H9 (cell line): ENCODE data around the gene ZPR1. TPM values are rescaled to one million over a fixed set of nuclear protein-coding genes. Genes with fewer than 3 reads are reported as not detected.

Experiments used
- DNase-seq: peaks from one replicate; pipeline ENCODE4 v3.0.0-alpha.2; 2017
- H2AFZ ChIP-seq: one replicate; pipeline ENCODE4 v1.6.1; 2013; ENCODE audit warnings: mild to moderate bottlenecking, low read length, control low read depth, moderate library complexity
- H2AK5ac ChIP-seq: 2 replicates; pipeline ENCODE4 v1.6.1; 2013; ENCODE audit warnings: low read length, control low read depth, mixed read lengths; ENCODE audit not compliant: insufficient read length
- H2BK120ac ChIP-seq: one replicate; pipeline ENCODE4 v1.6.1; 2013; ENCODE audit warnings: low read depth, mild to moderate bottlenecking, low read length, control low read depth, inconsistent platforms; ENCODE audit not compliant: poor library complexity, severe bottlenecking
- H2BK12ac ChIP-seq: 2 replicates; pipeline ENCODE4 v1.6.1; 2013; ENCODE audit warnings: low read length, control low read depth, mixed read lengths, low read depth; ENCODE audit not compliant: insufficient read length
- H2BK15ac ChIP-seq: 2 replicates; pipeline ENCODE4 v1.6.1; 2013; ENCODE audit warnings: low read depth, low read length, control low read depth
- H2BK20ac ChIP-seq: one replicate; pipeline ENCODE4 v1.6.1; 2013; ENCODE audit warnings: low read depth, mild to moderate bottlenecking, low read length, control low read depth, inconsistent platforms; ENCODE audit not compliant: poor library complexity, severe bottlenecking
- H2BK5ac ChIP-seq: 2 replicates; pipeline ENCODE4 v1.6.1; 2013; ENCODE audit warnings: low read length, control low read depth, mixed read lengths; ENCODE audit not compliant: insufficient read length
- H3K14ac ChIP-seq: 2 replicates; pipeline ENCODE4 v1.6.1; 2013; ENCODE audit warnings: low read length, control low read depth; ENCODE audit not compliant: insufficient read depth
- H3K18ac ChIP-seq: 2 replicates; pipeline ENCODE4 v1.6.1; 2013; ENCODE audit warnings: low read depth, mild to moderate bottlenecking, mixed read lengths, low read length, control low read depth; ENCODE audit not compliant: insufficient read length
- H3K23ac ChIP-seq: 2 replicates; pipeline ENCODE4 v1.6.1; 2013; ENCODE audit warnings: low read length, control low read depth, mixed read lengths, low read depth; ENCODE audit not compliant: insufficient read length
- H3K23me2 ChIP-seq: 2 replicates; pipeline ENCODE4 v1.6.1; 2013; ENCODE audit warnings: low read depth, mild to moderate bottlenecking, mixed read lengths, low read length, control low read depth; ENCODE audit not compliant: insufficient read length, poor library complexity, severe bottlenecking
- H3K27ac ChIP-seq: 2 replicates; pipeline ENCODE4 v1.5.1; 2013; ENCODE audit warnings: low read length, control low read depth, mixed read lengths, low read depth; ENCODE audit not compliant: insufficient read length
- H3K27me3 ChIP-seq: 2 replicates; pipeline ENCODE4 v1.6.1; 2013; ENCODE audit warnings: low read length, control low read depth, inconsistent platforms; ENCODE audit not compliant: insufficient read depth
- H3K4ac ChIP-seq: 2 replicates; pipeline ENCODE4 v1.6.1; 2013; ENCODE audit warnings: low read depth, mild to moderate bottlenecking, control low read depth, inconsistent platforms, low read length, moderate library complexity
- H3K4me1 ChIP-seq: 2 replicates; pipeline ENCODE4 v1.6.1; 2013; ENCODE audit warnings: low read length, control low read depth, inconsistent platforms; ENCODE audit not compliant: insufficient read depth
- H3K4me2 ChIP-seq: 2 replicates; pipeline ENCODE4 v1.6.1; 2013; ENCODE audit warnings: low read length, control low read depth, mixed read lengths; ENCODE audit not compliant: insufficient read length, insufficient read depth
- H3K56ac ChIP-seq: 2 replicates; pipeline ENCODE4 v1.6.1; 2013; ENCODE audit warnings: low read depth, mild to moderate bottlenecking, mixed read lengths, low read length, control low read depth; ENCODE audit not compliant: insufficient read length
- H3K79me1 ChIP-seq: 2 replicates; pipeline ENCODE4 v1.6.1; 2013; ENCODE audit warnings: low read depth, mild to moderate bottlenecking, moderate library complexity, low read length, control low read depth, inconsistent platforms; ENCODE audit not compliant: insufficient read depth, poor library complexity, severe bottlenecking
- H3K79me2 ChIP-seq: 2 replicates; pipeline ENCODE4 v1.6.1; 2013; ENCODE audit warnings: low read length, control low read depth, inconsistent platforms; ENCODE audit not compliant: insufficient read depth
- H3K9ac ChIP-seq: 2 replicates; pipeline ENCODE4 v1.6.1; 2013; ENCODE audit warnings: low read length, control low read depth, mixed read lengths; ENCODE audit not compliant: insufficient read length; ENCODE audit errors: extremely low read depth
- H3K9me3 ChIP-seq: one replicate; pipeline ENCODE4 v1.6.1; 2013; ENCODE audit warnings: low read depth, low read length, inconsistent platforms; ENCODE audit not compliant: control insufficient read depth
- H3T11ph ChIP-seq: one replicate; pipeline ENCODE4 v1.6.1; 2013; ENCODE audit warnings: mild to moderate bottlenecking, low read length, control low read depth, inconsistent platforms
- H4K20me1 ChIP-seq: one replicate; pipeline ENCODE4 v1.6.1; 2013; ENCODE audit not compliant: control insufficient read depth, insufficient read length, insufficient read depth
- H4K5ac ChIP-seq: 2 replicates; pipeline ENCODE4 v1.6.1; 2013; ENCODE audit warnings: low read depth, mild to moderate bottlenecking, mixed read lengths, low read length, control low read depth; ENCODE audit not compliant: insufficient read length
- H4K8ac ChIP-seq: replicated peaks from 2 replicates; pipeline ENCODE4 v1.6.1; 2013; ENCODE audit warnings: low read length, control low read depth, mixed read lengths, low read depth; ENCODE audit not compliant: insufficient read length
- H4K91ac ChIP-seq: 2 replicates; pipeline ENCODE4 v1.6.1; 2013; ENCODE audit warnings: low read depth, mild to moderate bottlenecking, moderate library complexity, mixed read lengths, low read length, control low read depth; ENCODE audit not compliant: insufficient read length
- H3K27ac Mint-ChIP-seq, 3 experiments: 2 replicates in 2 of 3; 3 replicates in 1 of 3; pipeline ENCODE4 v1.8.0; 2020 to 2021; ENCODE audit warnings: mixed read lengths in 3 of 3, mild to moderate bottlenecking in 1 of 3, moderate library complexity in 1 of 3
- H3K27me3 Mint-ChIP-seq: 2 replicates; pipeline ENCODE4 v1.8.0; 2021; ENCODE audit warnings: low read depth, mild to moderate bottlenecking, moderate library complexity, mixed read lengths
- H3K36me3 Mint-ChIP-seq, 3 experiments: 2 replicates in 2 of 3; 3 replicates in 1 of 3; pipeline ENCODE4 v1.8.0; 2020 to 2021; ENCODE audit warnings: low read depth in 3 of 3, mixed read lengths in 3 of 3; ENCODE audit not compliant: insufficient read depth in 1 of 3
- H3K4me1 Mint-ChIP-seq, 2 experiments: 2 replicates each; pipeline ENCODE4 v1.8.0; 2020; ENCODE audit warnings: mixed read lengths in 2 of 2
- H3K4me3 Mint-ChIP-seq, 2 experiments: 2 replicates in 1 of 2; 3 replicates in 1 of 2; pipeline ENCODE4 v1.8.0; 2020 to 2021; ENCODE audit warnings: mild to moderate bottlenecking in 2 of 2, mixed read lengths in 2 of 2, moderate library complexity in 1 of 2
- H3K9me3 Mint-ChIP-seq, 2 experiments: 2 replicates in 1 of 2; 3 replicates in 1 of 2; pipeline ENCODE4 v1.8.0; 2020; ENCODE audit warnings: mild to moderate bottlenecking in 2 of 2, mixed read lengths in 2 of 2, moderate library complexity in 1 of 2
- WGBS: extraction: QIAGEN DNeasy Blood & Tissue Kit; methylation state at CpG from one replicate; pipeline ENCODE4 v1.1.7; 2013; ENCODE audit warnings: missing lambda C conversion rate, low lambda C conversion rate, mixed read lengths; ENCODE audit not compliant: insufficient read length; ENCODE audit errors: extremely low coverage; 5-methylcytosine and 5-hydroxymethylcytosine counted together
- total RNA-seq: library from RNA; stranded (reverse); gene quantifications from 2 replicates; pipeline ENCODE4 v1.2.1, GENCODE V29; 2021
- TF ChIP-seq, protein P1 (sequence below): fragments of 200-600 bp; sonication (generic); conservative IDR thresholded peaks from 3 replicates; pipeline ENCODE4 v1.8.0; 2021; ENCODE audit warnings: antibody characterized with exemption, mild to moderate bottlenecking

The ZPR1 gene
- total RNA-seq, 1 experiment from 2014 or later: 82.0 TPM

- no peak overlapping the region for H3K18ac ChIP-seq
- TF ChIP-seq, protein P1, sequence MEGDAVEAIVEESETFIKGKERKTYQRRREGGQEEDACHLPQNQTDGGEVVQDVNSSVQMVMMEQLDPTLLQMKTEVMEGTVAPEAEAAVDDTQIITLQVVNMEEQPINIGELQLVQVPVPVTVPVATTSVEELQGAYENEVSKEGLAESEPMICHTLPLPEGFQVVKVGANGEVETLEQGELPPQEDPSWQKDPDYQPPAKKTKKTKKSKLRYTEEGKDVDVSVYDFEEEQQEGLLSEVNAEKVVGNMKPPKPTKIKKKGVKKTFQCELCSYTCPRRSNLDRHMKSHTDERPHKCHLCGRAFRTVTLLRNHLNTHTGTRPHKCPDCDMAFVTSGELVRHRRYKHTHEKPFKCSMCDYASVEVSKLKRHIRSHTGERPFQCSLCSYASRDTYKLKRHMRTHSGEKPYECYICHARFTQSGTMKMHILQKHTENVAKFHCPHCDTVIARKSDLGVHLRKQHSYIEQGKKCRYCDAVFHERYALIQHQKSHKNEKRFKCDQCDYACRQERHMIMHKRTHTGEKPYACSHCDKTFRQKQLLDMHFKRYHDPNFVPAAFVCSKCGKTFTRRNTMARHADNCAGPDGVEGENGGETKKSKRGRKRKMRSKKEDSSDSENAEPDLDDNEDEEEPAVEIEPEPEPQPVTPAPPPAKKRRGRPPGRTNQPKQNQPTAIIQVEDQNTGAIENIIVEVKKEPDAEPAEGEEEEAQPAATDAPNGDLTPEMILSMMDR: no peak
- no peaks in the 10 kb centered on the region for H4K20me1 ChIP-seq
- no peak overlapping the region for H2BK20ac ChIP-seq
- Mint-ChIP-seq H3K27me3 (peaks cover 4% of the 10 kb centered on the region), H3K4me3 (no peak overlapping the region), H3K4me1 (no peaks in the 10 kb centered on the region), H3K27ac (peak overlapping the region in 1 of 3 experiments; percentile 12; a peak in 1 of 7 replicates), H3K36me3 (no peaks in the 10 kb centered on the region), H3K9me3 (no peaks in the 10 kb centered on the region; a peak in 1 of 5 replicates)
- H3K23me2 ChIP-seq: no peaks in the 10 kb centered on the region
- no peak overlapping the region for H4K5ac ChIP-seq
- H2BK120ac ChIP-seq: no peak overlapping the region
- H2AK5ac ChIP-seq: no peak overlapping the region
- no peaks in the 10 kb centered on the region for H3K4me1 ChIP-seq
- H3K79me1 ChIP-seq: no peaks in the 10 kb centered on the region
- no peak overlapping the region for H3K4me2 ChIP-seq
- no peak overlapping the region for H3T11ph ChIP-seq
- H3K9ac ChIP-seq: no peak overlapping the region
- H2BK15ac ChIP-seq: no peak overlapping the region
- no peak overlapping the region for H2BK5ac ChIP-seq
- WGBS: no CpG with 5 or more reads among the region's 6 CpGs
- H3K14ac ChIP-seq: no peak overlapping the region
- no peak overlapping the region for H4K8ac ChIP-seq
- no peak for DNase-seq
- H3K27me3 ChIP-seq: no peaks in the 10 kb centered on the region
- no peak overlapping the region for H2AFZ ChIP-seq
- H2BK12ac ChIP-seq: no peak overlapping the region
- H4K91ac ChIP-seq: no peak overlapping the region
- no peak overlapping the region for H3K23ac ChIP-seq
- no peaks in the 10 kb centered on the region for H3K9me3 ChIP-seq
- H3K79me2 ChIP-seq: no peaks in the 10 kb centered on the region
- no peak overlapping the region for H3K56ac ChIP-seq
- H3K4ac ChIP-seq: no peak overlapping the region
- no peak overlapping the region for H3K27ac ChIP-seq
These were observed 19.9 kb upstream of the ZPR1 start for GRCh38 chr11:116807601-116808261.
